SU-DHL-6 (cell line): ENCODE measurements around the gene AVPR2.

Experiments used
- EZH2phosphoT487 ChIP-seq: fragments of 200-600 bp; sonication (generic), shearing (Covaris generic); conservative IDR thresholded peaks from 2 replicates; pipeline ENCODE4 v1.6.1; 2018; ENCODE audit warnings: mild to moderate bottlenecking, antibody characterized with exemption, low read length, moderate library complexity, mixed read lengths
- TF ChIP-seq, protein P1 (sequence below): fragments of 200-600 bp; sonication (generic); IDR thresholded peaks from one replicate; pipeline ENCODE4 v1.5.1; 2017; ENCODE audit warnings: antibody characterized with exemption, mild to moderate bottlenecking, low read length, moderate library complexity; ENCODE audit not compliant: insufficient read depth, poor library complexity, severe bottlenecking

DNA sequence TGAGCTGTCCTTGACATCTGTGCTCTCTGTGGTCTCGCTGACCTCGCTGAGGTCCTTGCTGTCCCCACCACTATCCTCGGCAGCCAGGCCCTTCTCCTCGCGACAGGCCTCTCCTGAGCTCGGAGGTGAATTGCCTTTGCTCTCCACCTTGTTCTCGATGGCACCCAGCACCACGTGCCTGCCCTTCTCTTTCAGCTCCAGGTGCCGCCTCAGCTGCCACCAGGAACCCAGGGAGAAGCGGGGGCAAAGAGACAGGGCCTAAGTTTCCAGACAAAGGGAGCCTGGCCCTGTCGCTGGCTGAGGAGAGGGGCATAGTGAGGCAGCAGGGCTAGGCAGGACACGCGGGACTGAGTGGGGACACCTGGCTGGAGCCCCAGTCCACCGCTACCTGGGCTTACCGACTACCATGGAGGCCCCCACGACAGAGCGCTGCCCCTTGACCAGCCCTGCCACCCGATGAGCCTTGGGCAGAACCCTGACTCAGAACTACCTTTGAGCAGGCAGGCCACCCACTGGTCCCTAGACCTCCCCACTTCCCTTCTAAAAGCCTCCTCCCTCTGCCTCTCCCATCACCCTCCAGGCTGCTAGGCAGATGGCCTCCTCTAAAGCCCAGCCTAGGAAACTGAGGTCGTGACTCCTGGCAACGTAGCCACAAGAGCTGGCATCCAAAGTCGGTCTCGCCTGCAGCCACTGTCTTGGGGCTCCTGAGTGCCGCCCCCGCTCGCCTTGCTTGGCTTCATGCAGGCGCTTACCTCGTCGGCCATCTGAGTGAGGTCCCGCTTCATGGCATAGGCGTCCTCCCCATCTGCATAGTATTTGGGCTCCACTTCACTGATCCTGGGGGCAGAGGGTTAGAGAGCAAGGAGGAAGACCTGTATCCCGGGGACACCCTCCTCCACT, 25.8 kb downstream of the AVPR2 start:
- TF ChIP-seq, protein P1, sequence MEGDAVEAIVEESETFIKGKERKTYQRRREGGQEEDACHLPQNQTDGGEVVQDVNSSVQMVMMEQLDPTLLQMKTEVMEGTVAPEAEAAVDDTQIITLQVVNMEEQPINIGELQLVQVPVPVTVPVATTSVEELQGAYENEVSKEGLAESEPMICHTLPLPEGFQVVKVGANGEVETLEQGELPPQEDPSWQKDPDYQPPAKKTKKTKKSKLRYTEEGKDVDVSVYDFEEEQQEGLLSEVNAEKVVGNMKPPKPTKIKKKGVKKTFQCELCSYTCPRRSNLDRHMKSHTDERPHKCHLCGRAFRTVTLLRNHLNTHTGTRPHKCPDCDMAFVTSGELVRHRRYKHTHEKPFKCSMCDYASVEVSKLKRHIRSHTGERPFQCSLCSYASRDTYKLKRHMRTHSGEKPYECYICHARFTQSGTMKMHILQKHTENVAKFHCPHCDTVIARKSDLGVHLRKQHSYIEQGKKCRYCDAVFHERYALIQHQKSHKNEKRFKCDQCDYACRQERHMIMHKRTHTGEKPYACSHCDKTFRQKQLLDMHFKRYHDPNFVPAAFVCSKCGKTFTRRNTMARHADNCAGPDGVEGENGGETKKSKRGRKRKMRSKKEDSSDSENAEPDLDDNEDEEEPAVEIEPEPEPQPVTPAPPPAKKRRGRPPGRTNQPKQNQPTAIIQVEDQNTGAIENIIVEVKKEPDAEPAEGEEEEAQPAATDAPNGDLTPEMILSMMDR = no peak
- TF ChIP-seq EZH2phosphoT487 = no peak
